ENCODE data around the gene ARID5B. TPM values are rescaled to one million over a fixed set of nuclear protein-coding genes. Genes with fewer than 3 reads are reported as not detected.

Gene ARID5B
- total and polyA plus RNA-seq, 2 of the 4 experiments (the other 2 are of a cell fraction) = 41.0 to 125 TPM

DNA sequence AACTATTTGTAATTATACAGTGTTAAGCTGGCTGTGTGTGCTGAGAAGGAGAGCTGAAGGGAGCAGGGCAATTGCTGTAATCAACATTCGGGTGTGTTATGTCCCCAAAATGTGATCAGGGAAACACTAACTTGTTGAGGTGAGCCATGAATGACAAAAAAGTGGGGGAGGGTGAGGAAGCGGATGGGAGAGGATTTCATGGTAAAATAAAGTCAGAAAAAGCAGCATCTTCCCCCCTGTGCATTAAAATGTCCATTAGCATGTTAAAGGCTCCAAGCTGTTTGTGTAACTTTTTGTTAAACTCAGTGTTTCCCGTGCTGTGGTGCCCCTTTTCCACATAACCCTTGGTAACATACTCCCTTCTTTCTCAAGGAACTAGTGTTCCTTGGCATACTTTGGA, 84.9 kb downstream of the ARID5B start:
- H3K27me3 ChIP-seq (ENCODE audit: control insufficient read depth, insufficient read depth, low read length) = no peaks in the 10 kb centered on the region
- H3K4me2 ChIP-seq (ENCODE audit: low read depth, low read length) = no peak overlapping the region
- 0 out of 4 replicates have a peak overlapping the region, but pooled peaks of 1 of the 2 experiments have one; percentile 12 for H4K8ac ChIP-seq (ENCODE audit: low read depth in 2 of 2, low read length in 2 of 2)
- H2BK120ac ChIP-seq (ENCODE audit: low read depth, low read length) = no peak overlapping the region
- H3K9me3 ChIP-seq (ENCODE audit: control insufficient read depth, insufficient read depth, low read length) = no peaks in the 10 kb centered on the region
- H2BK20ac ChIP-seq (ENCODE audit: low read depth, low read length) = no peak overlapping the region
- H3K79me1 ChIP-seq (ENCODE audit: low read depth in 1 of 2, low read length in 2 of 2) = peaks cover 64 to 85% of the 10 kb centered on the region in 2 experiments
- no peak for ATAC-seq (ENCODE audit: low read depth)
- H3K18ac ChIP-seq (ENCODE audit: low read depth, low read length) = no peak overlapping the region
- peaks cover 7% of the 10 kb centered on the region for H3K4me1 ChIP-seq (ENCODE audit: control insufficient read depth, insufficient read depth, low read length)
- no peak overlapping the region for H2BK15ac ChIP-seq (ENCODE audit: low read depth, low read length)
- ChIA-PET CTCF (no interaction called here), POLR2A (ENCODE audit: unreplicated experiment) (no interaction called here)
- BruUV-seq (replicated peaks) = no TSS peak
- H2AK5ac ChIP-seq (ENCODE audit: low read depth, low read length) = no peak overlapping the region
- H3K27ac ChIP-seq (ENCODE audit: insufficient read depth, low read length) = no peak overlapping the region
- WGBS, 2 experiments (ENCODE audit: extremely low coverage in 2 of 2, insufficient read length in 1 of 2) = 71% methylated on average over 1 of the region's 3 CpGs; no CpG with 5 or more reads in 1 of the 2 experiments
- no peak overlapping the region for H2AK9ac ChIP-seq (replicated peaks; ENCODE audit: low read depth, low read length, poor library complexity)
- no peak overlapping the region for H3K9ac ChIP-seq (ENCODE audit: low read depth, low read length)
- H3K56ac ChIP-seq (ENCODE audit: extremely low read depth, insufficient read depth, low read length) = no peak overlapping the region
- H2BK5ac ChIP-seq (ENCODE audit: low read depth, low read length, poor library complexity, severe bottlenecking) = no peak overlapping the region
- peaks cover 46% of the 10 kb centered on the region; the same call in 1 of the 2 replicates for H4K20me1 ChIP-seq (ENCODE audit: insufficient read depth, low read length)
- in situ Hi-C loops (cut with MboI; ENCODE audit: low sequenced_read_pairs) (no loop called here), dilution Hi-C loops (cut with HindIII; ENCODE audit: low sequenced_read_pairs, unreplicated experiment) (no loop called here), intact Hi-C loops (cut with micrococcal nuclease) (no loop called here)
- peaks cover 24% of the 10 kb centered on the region for H3K9me1 ChIP-seq (ENCODE audit: insufficient read depth, low read length)
- H3K4ac ChIP-seq (ENCODE audit: low read depth, low read length) = no peak overlapping the region; the same call in 1 of the 2 replicates
- TF ChIP-seq, protein P1, sequence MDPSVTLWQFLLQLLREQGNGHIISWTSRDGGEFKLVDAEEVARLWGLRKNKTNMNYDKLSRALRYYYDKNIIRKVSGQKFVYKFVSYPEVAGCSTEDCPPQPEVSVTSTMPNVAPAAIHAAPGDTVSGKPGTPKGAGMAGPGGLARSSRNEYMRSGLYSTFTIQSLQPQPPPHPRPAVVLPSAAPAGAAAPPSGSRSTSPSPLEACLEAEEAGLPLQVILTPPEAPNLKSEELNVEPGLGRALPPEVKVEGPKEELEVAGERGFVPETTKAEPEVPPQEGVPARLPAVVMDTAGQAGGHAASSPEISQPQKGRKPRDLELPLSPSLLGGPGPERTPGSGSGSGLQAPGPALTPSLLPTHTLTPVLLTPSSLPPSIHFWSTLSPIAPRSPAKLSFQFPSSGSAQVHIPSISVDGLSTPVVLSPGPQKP (IDR thresholded peaks at IDR 0.05; ENCODE audit: borderline replicate concordance, low read depth, low read length) = no peak
- no peak for TF ChIP-seq NFE2L2 (IDR thresholded peaks at IDR 0.05; ENCODE audit: low read depth, low read length)
- TF ChIP-seq POLR2A (IDR thresholded peaks at IDR 0.05; ENCODE audit: low read depth, low read length) = no peak
- TF ChIP-seq, protein P2, sequence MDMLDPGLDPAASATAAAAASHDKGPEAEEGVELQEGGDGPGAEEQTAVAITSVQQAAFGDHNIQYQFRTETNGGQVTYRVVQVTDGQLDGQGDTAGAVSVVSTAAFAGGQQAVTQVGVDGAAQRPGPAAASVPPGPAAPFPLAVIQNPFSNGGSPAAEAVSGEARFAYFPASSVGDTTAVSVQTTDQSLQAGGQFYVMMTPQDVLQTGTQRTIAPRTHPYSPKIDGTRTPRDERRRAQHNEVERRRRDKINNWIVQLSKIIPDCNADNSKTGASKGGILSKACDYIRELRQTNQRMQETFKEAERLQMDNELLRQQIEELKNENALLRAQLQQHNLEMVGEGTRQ (IDR thresholded peaks at IDR 0.05; ENCODE audit: low read depth, low read length) = no peak
- no peak for TF ChIP-seq RFX5 (IDR thresholded peaks at IDR 0.05; ENCODE audit: low read depth, low read length)
- H3K4me3 ChIP-seq (ENCODE audit: insufficient read depth, low read depth, low read length) = no peak overlapping the region
- peaks cover 10% of the 10 kb centered on the region for H3K36me3 ChIP-seq (ENCODE audit: control insufficient read depth, insufficient read depth, low read length)
- no peak overlapping the region; the same call in 1 of the 2 replicates for H3K14ac ChIP-seq (replicated peaks; ENCODE audit: low read depth, low read length)
- H4K5ac ChIP-seq (ENCODE audit: low read depth, low read length) = no peak overlapping the region
- H2AFZ ChIP-seq (replicated peaks; ENCODE audit: low read length, poor library complexity) = no peak overlapping the region
- peak overlapping the region; percentile 24; the same call in 1 of the 2 replicates for H3K23ac ChIP-seq (ENCODE audit: low read depth, low read length)
- H4K91ac ChIP-seq (ENCODE audit: insufficient read depth, low read depth, low read length) = no peak overlapping the region
- no peak for DNase-seq
